GM18517 (cell line): ENCODE data around the gene ARMC6.
"Not testable (repeated sequence)": the region's sequence is repeated elsewhere in the genome, so short reads cannot be mapped to it uniquely, and the experiment has no call there.

ENCODE experiments used
- ATAC-seq: cut with Tn5 transposase; IDR thresholded peaks from one replicate; pipeline ENCODE4 v1.9.1; 2021; ENCODE audit warnings: mild to moderate bottlenecking, moderate library complexity; ENCODE audit not compliant: unreplicated experiment

The ARMC6 gene

GRCh38 chr19:19074196-19074882, 40.9 kb downstream of the ARMC6 start:
- ATAC-seq: no peak

GRCh38 chr19:19075126-19075525, 41.7 kb downstream of the ARMC6 start:
- no peak for ATAC-seq

GRCh38 chr19:19076476-19076875, 43.1 kb downstream of the ARMC6 start:
- ATAC-seq: no peak

- no peak for ATAC-seq
Observed at GRCh38 chr19:19077103-19077502, 43.7 kb downstream of the ARMC6 start.

- no peak for ATAC-seq
Observed at GRCh38 chr19:19078801-19079200, 45.4 kb downstream of the ARMC6 start.

- no peak for ATAC-seq
Observed at GRCh38 chr19:19079571-19079970, 46.2 kb downstream of the ARMC6 start.

GRCh38 chr19:19081642-19082151, 48.3 kb downstream of the ARMC6 start:
- no peak for ATAC-seq

GRCh38 chr19:19083413-19084178, 50.2 kb downstream of the ARMC6 start:
- ATAC-seq: no peak

- no peak for ATAC-seq
Observed at GRCh38 chr19:19087676-19088075, 54.3 kb downstream of the ARMC6 start.

- ATAC-seq: no peak
Observed at GRCh38 chr19:19094513-19094912, 61.1 kb downstream of the ARMC6 start.

GRCh38 chr19:19095691-19096090, 62.3 kb downstream of the ARMC6 start:
- no peak for ATAC-seq

GRCh38 chr19:19096641-19097627, 63.5 kb downstream of the ARMC6 start:
- no peak for ATAC-seq

GRCh38 chr19:19098084-19098702, 64.8 kb downstream of the ARMC6 start:
- no peak for ATAC-seq

- ATAC-seq: no peak
Observed at GRCh38 chr19:19098703-19099632, 65.6 kb downstream of the ARMC6 start.

- ATAC-seq: no peak
Observed at GRCh38 chr19:19101540-19101939, 68.1 kb downstream of the ARMC6 start.

GRCh38 chr19:19102566-19102965, 69.2 kb downstream of the ARMC6 start:
- ATAC-seq: not testable (repeated sequence)

GRCh38 chr19:19103167-19103566, 69.8 kb downstream of the ARMC6 start:
- no peak for ATAC-seq

GRCh38 chr19:19105365-19106055, 72.1 kb downstream of the ARMC6 start:
- ATAC-seq: no peak

- ATAC-seq: no peak
Observed at GRCh38 chr19:19106056-19106551, 72.7 kb downstream of the ARMC6 start.
